Right renal pelvis (tissue), 4 donors: ENCODE data around the gene ARHGEF7. TPM values are rescaled to one million over a fixed set of nuclear protein-coding genes. Genes with fewer than 3 reads are reported as not detected.

ENCODE experiments used
- DNase-seq, 4 donors: peaks; one replicate each; pipeline ENCODE4 v3.0.0-alpha.2; 2013; ENCODE audit warnings: low read depth in 4 of 4, low spot score in 3 of 4, missing footprints in 1 of 4
- polyA plus RNA-seq, 4 donors: library from polyadenylated mRNA; unstranded; fragments of 120-200 nt; gene quantifications; one replicate each; pipeline ENCODE4 v1.2.1, GENCODE V29; 2013; ENCODE audit not compliant: insufficient read length in 4 of 4

The ARHGEF7 gene
- polyA plus RNA-seq, 4 donors, result 62.0 to 80.2 (median 68.0) TPM

DNA sequence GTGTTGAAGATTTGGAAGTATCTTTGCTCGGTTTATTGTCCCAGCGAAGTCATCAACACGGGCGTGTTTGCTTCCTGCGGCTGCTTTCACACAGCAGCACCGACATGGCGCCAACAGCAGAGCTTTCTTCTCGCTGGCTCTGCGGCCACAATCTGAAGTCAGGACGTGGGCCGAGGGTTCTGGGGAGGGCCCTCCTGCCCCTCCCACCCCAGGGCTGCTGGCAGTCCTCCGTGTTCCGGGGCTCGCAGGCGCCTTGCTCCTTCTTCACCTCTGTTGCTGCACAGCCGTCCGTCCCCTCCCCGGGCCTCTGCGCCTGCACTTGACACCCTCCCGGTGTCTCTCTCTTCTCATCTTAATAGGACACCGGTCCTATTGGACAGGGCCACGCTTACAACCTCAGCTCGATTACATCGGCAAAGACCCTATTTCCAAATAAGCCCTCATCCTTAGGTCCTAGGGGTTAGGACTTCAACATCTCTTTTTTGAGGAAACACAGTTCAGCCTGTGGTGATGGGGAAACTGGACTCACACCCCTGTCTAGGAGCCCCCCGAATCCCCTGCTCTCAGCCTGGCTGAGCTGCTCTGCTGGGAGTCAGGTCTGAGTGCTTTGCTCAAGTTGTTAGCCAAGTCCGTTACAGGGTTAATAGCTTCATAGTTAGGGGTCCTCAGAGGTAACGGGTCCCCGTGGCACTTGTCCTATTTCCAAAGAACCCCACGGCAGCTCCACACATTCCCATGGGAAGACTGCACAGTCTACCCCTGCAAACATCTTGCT is 202.6 kb downstream of the ARHGEF7 start:
- DNase-seq, result no peak

- DNase-seq, result no peak
These were observed 203.3 kb downstream of the ARHGEF7 start for GRCh38 chr13:111318386-111318785.

- no peak for DNase-seq
These were observed 204.4 kb downstream of the ARHGEF7 start for GRCh38 chr13:111319521-111319920.

DNA sequence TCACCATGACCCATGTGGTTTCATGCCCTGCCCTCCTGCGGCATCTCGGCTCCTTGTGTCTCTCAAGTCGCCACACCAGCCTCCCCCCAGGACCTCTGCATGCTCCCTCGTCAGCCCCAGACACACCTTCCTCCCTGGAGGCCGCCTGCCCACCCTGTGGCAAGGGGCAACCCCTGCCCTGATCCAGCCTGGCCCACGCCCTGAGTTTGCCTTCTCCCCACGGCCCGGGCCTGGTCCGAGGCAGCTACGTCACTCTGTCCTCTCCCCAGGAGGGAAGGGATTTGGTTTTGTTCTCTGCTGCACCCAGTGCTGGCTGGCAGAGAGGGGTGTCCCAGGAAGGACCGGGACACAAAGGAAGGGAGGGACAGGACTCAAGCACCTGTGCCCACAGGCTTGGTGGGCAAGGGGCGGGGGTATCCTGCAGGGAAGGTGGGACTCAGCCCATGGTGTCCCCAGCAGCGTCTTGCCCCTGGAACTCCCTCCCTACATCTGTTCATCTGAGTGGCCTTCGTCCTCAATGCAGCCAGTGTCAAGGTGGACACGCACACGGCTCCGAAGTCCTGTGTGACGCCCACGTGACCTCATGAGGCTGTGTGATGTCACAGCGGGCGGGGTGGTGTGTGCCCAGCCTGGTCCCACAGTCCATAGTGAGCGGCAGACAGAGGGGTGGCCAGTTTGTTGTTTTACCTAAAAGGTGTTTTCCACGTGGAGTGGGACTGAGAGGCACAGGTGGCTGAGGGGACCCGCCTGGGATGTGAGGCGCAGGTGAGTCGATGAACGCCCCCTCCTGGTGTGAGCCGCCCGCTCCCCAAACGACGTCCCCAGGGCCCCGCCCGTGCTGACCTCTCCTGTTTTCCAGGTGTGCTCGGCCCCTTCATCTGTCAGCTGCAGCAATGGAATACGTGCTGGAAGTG is 205.1 kb downstream of the ARHGEF7 start, which contains the start of gene TEX29:
Gene TEX29, plus strand, starts transcription at position 645 of the 914 bp plus-strand sequence. Its CDS starts 249 bp downstream, at position 894.
- DNase-seq, result no peak

- no peak for DNase-seq
These were observed 207.1 kb downstream of the ARHGEF7 start for GRCh38 chr13:111322001-111322915.

DNA sequence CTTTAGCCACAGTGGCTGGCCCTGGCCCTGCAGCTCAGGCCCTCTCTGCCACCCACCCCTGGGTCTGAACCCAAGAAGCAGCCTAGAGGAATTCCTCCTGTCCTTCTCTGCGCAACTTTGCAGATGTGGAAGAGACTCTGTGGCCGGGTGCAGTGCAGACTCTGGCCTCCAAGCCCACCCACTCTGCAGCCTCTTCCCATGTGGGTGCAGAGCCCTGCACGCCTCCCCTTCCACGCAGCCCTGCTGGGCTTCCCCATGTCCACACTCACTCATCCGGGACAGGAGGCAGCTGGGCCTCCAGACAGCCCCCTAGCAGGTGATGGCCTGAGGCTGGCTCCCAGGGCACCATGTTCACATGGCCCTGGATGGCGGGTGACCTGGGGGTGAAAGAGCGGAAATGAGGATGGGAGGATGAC is 207.8 kb downstream of the ARHGEF7 start:
- no peak for DNase-seq

GRCh38 chr13:111323549-111323948 is 208.4 kb downstream of the ARHGEF7 start:
- DNase-seq, result no peak

- DNase-seq, result no peak
These were observed 209.0 kb downstream of the ARHGEF7 start for GRCh38 chr13:111323950-111324651.

DNA sequence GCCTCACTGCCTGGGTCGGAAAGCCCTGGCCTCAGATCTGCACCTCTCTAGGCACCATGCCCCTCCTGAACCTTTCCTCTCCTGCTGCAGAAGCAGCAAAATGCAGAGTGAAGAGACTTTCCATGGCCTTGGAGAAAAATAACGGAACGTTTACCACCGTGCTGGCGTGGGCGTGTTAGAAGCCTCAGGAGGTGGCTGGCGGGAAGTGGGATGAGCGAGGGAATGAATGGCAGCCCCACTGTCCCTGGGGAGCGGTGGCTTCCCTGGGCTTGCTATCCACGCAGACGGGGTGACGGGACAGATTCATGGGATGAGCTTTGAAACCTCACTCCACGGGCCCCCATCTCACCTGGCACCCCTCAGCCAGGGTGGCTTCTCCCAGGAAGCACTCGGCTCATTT is 209.6 kb downstream of the ARHGEF7 start:
- no peak for DNase-seq

DNA sequence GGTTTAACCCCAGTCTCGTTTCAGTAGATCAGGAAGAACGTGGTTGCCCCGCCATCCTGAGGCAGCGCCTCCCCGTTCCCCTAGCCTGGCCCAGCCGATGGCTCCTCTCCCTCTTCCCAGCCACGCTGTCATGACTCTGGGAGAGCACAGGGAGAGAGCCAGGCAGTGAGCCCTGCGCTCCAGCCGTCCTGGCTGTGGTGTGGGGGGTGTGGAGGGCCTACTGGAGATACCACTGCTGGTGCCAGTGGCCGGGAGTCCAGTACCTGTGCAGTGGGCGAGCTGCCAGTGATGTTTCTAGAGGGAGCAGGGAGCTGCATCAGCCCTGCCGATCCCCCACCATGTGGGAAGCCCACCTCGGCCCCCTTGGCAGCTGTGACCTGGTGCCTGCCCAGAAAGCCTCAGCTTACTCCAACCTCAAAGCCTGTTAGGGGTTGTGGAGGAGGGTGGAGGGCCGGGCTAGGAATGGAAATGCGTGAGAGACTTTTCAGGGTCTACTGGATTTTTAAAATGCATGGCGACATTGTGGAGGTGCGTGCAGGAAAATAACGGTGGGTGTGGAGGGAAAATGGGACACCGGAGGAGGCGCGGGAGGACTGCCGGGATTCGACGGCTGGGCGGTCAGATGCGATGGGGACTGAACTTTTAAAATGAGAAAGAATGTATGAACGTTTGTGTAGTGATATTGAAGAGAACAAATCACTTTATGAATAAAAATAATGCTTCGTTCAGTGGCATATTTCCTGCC is 210.2 kb downstream of the ARHGEF7 start:
- no peak for DNase-seq

- no peak for DNase-seq
These were observed 211.0 kb downstream of the ARHGEF7 start for GRCh38 chr13:111325941-111326620.

DNA sequence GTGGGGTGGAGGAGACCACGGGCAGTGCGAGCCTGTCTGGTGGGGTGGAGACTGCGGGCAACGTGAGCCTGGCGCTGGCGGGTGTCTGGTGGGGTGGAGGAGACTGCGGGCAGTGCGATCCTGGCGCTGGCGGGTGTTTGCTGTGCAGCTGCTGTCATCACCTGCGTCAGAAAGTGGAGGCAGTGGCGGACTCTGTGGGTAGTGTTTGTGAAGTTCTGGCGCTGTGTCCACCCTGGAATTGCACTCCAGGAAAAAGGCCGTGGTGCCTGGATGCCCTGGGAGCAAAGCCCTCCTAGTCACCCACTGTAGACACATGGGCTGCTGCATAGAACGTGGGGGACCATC is 211.5 kb downstream of the ARHGEF7 start:
- DNase-seq, result no peak

DNA sequence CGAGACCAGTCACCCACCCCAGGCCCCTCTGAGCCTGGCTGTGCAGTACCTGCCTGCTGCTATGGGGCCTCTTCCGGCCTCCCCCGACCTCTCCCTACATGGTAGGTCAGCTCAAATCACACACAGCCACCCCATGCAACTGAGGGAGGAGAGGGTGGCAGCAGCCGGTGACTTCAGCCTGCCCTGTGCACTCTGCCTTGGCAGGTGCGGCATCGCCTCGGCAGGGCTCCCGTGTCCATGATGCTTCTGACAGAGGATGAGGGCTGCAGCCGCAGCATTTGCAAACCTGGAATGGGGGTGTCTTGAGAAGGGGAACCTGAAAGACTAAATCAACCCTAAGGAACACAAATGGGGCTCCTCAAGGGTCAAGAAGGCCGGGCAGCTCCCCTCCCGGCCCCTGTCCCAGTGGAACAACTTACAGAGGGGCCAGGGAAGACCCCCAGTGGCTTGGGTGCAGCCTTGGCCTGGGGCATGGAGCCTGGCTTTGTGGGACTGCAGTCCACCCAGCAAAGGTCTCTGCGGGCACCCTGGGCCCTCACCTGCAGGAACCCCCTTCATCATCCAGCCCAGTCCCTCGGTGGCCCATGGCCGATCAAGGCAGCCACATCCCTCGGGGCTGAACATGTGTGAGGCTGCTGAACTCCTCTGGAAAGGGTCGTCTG is 212.0 kb downstream of the ARHGEF7 start:
- DNase-seq, result no peak

DNA sequence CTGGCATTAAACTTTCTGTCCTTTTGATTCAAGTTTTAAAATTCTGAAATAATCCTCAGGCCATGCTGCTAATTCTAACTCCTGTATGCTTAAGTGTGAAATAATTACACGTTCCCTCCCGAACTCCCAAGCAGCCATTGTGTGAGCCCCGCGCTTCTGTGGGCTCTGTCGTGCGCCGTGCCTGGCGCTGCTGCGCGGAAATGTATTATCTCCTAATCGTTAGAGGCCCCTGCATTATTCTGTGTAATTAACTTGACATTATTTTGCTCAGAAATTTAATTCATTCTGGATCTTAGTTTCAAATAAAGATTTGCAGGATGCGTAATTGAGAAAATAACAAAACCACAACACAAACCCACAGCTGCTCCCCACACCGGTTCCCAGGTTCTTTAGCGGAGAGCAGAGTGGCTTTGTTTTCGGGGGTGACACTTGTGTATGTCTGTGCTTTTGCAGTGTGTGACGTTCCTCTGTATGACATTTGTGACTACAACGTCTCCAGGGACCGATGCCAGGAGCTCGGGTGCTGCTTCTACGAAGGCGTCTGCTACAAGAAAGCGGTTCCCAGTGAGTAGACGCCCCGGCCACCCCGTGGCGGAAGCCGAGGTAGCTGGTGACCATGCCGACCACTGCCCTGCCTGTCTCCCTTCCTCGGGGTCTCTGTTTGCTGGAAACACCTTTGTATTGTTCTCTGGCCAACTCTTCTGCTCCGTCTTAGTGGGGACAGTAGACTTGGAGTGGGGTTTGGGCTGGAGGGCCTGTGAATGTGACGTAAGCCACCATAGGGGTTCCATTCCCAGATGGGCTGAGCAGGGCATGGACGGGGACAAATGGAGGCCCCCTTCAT is 212.8 kb downstream of the ARHGEF7 start:
- no peak for DNase-seq

DNA sequence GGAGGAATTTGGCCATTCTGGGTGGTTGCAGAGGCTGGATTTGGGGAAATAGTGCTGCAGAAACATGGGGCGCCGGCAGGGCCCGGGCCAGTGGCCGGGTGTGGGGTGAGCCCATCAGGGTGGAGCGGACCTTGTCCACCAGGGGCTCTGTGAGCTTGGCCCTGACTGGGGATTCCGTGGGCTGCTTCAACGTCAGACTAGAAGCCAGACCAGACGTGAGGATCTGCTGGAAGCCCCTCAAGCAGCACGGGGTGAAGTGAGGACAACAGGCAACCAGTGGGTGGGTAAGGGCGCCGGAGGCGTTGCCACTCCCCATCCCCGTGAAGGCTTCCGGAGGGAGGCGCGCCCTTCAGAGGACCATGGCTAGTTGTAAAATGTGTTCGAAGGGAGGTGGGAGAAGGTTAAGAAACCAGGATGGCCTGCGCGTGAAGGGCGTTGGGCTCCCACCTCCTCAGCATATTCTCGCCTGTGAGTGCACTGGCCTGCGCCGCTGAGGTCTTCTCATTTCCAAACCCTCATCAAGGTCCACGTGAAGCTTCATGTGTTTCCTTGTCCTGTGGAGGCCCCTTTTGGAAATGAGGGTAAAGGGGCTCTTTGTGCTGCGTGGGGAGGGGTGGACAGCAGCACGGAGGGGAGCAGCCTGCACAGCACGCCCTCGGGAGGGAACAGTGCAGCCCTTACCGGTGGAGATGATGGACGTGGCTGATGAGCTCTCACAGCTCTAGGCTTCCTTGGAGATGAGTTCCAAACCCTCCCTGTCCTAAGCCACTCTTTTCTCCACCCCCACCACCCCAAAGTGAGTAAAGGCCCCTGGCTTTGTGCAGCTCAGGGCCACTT is 213.7 kb downstream of the ARHGEF7 start:
- DNase-seq, result no peak

- DNase-seq, result no peak
These were observed 214.5 kb downstream of the ARHGEF7 start for GRCh38 chr13:111329641-111330040.
